Measurements from ENCODE around the gene PHYHD1. TPM values are rescaled to one million over a fixed set of nuclear protein-coding genes. Genes with fewer than 3 reads are reported as not detected.

PHYHD1 gene
- total RNA-seq, 4 donors from 2014 or later, result 10.1 to 65.3 (median 39.4) TPM

GRCh38 chr9:128987805-128988204 lies 67.0 kb downstream of the PHYHD1 start:
- TF ChIP-seq CTCF (IDR thresholded peaks at IDR 0.05) (no peak), POLR2A (IDR thresholded peaks at IDR 0.05) (no peak)
- H3K4me1 ChIP-seq, result no peaks in the 10 kb centered on the region
- H3K4me3 ChIP-seq (replicated peaks in 1 of 3), result no peak overlapping the region
- 91 to 93% methylated on average over 5 of the region's 5 CpGs for WGBS, 2 donors
- peaks cover 36 to 89% of the 10 kb centered on the region in 2 donors for H3K36me3 ChIP-seq
- no peaks in the 10 kb centered on the region for H3K9me3 ChIP-seq
- no peaks in the 10 kb centered on the region for H3K27me3 ChIP-seq
- no peak for DNase-seq
- intact Hi-C loops (cut with DNase I), result no loop called here
- no peak overlapping the region for H3K27ac ChIP-seq

Other genes starting within 250 kb of the PHYHD1 start
- gene SET, start 231.8 kb upstream of the PHYHD1 start, total RNA-seq, result 100 to 1,000 TPM; 173 to 217 (median 202) TPM
- gene PKN3, start 218.5 kb upstream of the PHYHD1 start, total RNA-seq, result 1 to 10 TPM; 4.4 to 7.6 (median 6.4) TPM
- gene ZDHHC12, start 196.9 kb upstream of the PHYHD1 start, total RNA-seq, result 10 to 100 TPM; 21.2 to 45.7 (median 33.7) TPM
- gene ZER1, start 149.1 kb upstream of the PHYHD1 start, total RNA-seq, result 100 to 1,000 TPM in 1 of 4 donors, 10 to 100 TPM in 3; 45.1 to 129 (median 70.2) TPM
- 10 to 100 TPM; 18.6 to 32.1 (median 27.6) TPM for gene TBC1D13, start 133.7 kb upstream of the PHYHD1 start, total RNA-seq
- gene ENDOG, start 102.5 kb upstream of the PHYHD1 start, total RNA-seq, result 10 to 100 TPM; 15.2 to 74.6 (median 40.1) TPM
- gene SPOUT1, start 91.2 kb upstream of the PHYHD1 start, total RNA-seq, result 10 to 100 TPM; 16.7 to 38.4 (median 27.4) TPM
- 10 to 100 TPM in 3 of 4 donors, 1 to 10 TPM in 1; 5.8 to 12.6 (median 12.3) TPM for gene KYAT1, start 39.0 kb upstream of the PHYHD1 start, total RNA-seq
- 10 to 100 TPM; 56.3 to 65.6 (median 61.5) TPM for gene LRRC8A, start 38.8 kb upstream of the PHYHD1 start, total RNA-seq
- gene DOLK, start 26.6 kb downstream of the PHYHD1 start, total RNA-seq, result 10 to 100 TPM; 21.1 to 25.2 (median 22.2) TPM
- gene NUP188, start 26.7 kb downstream of the PHYHD1 start, total RNA-seq, result 10 to 100 TPM; 27.1 to 78.2 (median 35.8) TPM
- 100 to 1,000 TPM in 1 of 4 donors, 10 to 100 TPM in 3; 89.5 to 139 (median 93.7) TPM for gene SH3GLB2, start 107.3 kb downstream of the PHYHD1 start, total RNA-seq
- 10 to 100 TPM; 23.9 to 78.8 (median 50.0) TPM for gene MIGA2, start 115.6 kb downstream of the PHYHD1 start, total RNA-seq
- 10 to 100 TPM in 1 of 4 donors, 1 to 10 TPM in 3; 6.0 to 10.9 (median 8.3) TPM for gene DOLPP1, start 160.1 kb downstream of the PHYHD1 start, total RNA-seq
- gene CRAT, start 189.8 kb downstream of the PHYHD1 start, total RNA-seq, result 10 to 100 TPM; 44.0 to 59.0 (median 54.1) TPM
- gene PTPA, start 190.4 kb downstream of the PHYHD1 start, total RNA-seq, result 100 to 1,000 TPM in 2 of 4 donors, 10 to 100 TPM in 2; 45.0 to 117 (median 89.5) TPM

Measured in thyroid gland (tissue), 4 donors.